Rectal smooth muscle tissue (tissue), 1 donor: ENCODE data around the gene ZFC3H1.
A peak's percentile ranks its signal among the peaks of the same experiment; 100 is the strongest.
"Not testable (repeated sequence)": the region's sequence is repeated elsewhere in the genome, so short reads cannot be mapped to it uniquely, and the experiment has no call there.

Source experiments
- H3K27ac ChIP-seq: one replicate; pipeline ENCODE4 v1.7.0; 2013; ENCODE audit warnings: low read depth, low read length, inconsistent platforms
- H3K27me3 ChIP-seq: one replicate; pipeline ENCODE4 v1.7.0; 2013; ENCODE audit warnings: low read length; ENCODE audit not compliant: control insufficient read depth, insufficient read depth
- H3K36me3 ChIP-seq: one replicate; pipeline ENCODE4 v1.7.0; 2013; ENCODE audit warnings: low read length; ENCODE audit not compliant: control insufficient read depth, insufficient read depth
- H3K4me1 ChIP-seq: one replicate; pipeline ENCODE4 v1.7.0; 2013; ENCODE audit warnings: low read length; ENCODE audit not compliant: control insufficient read depth, insufficient read depth
- H3K4me3 ChIP-seq: one replicate; pipeline ENCODE4 v1.7.0; 2013; ENCODE audit warnings: low read length
- H3K9ac ChIP-seq: one replicate; pipeline ENCODE4 v1.7.0; 2013; ENCODE audit warnings: low read length

Gene ZFC3H1

DNA sequence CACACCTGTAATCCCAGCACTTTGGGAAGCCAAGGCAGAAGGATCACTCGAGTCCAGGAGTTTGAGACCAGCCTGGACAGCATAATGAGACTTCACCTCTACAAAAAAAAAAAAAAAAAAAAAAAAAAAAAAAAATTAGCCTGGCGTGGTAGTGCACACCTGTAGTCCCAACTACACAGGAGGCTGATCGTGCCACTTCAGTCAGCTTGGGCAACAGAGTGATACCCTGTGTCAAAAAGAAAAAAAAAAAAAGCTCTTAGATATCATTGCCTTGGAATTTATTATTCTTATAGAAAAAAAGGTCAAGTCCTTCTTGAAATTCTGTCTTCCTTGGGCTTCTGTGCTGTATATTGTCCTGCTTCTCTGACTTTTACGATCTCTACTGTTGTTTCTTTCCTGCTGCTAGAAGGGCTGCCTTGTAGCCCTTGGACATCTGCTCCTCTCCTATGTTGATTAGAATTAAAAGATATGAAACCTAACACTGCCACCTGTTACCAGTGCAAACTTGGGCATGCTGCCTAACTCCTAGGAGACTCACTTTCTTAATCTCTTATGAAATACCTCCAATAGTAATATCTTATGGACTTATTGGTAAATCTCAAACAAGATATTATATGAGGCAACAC, 28.0 kb upstream of the ZFC3H1 start:
- Histone ChIP-seq H3K4me3 (no peak overlapping the region), H3K27me3 (no peaks in the 10 kb centered on the region), H3K9ac (no peak overlapping the region), H3K27ac (no peak overlapping the region), H3K36me3 (no peaks in the 10 kb centered on the region), H3K4me1 (peaks cover 8% of the 10 kb centered on the region)

DNA sequence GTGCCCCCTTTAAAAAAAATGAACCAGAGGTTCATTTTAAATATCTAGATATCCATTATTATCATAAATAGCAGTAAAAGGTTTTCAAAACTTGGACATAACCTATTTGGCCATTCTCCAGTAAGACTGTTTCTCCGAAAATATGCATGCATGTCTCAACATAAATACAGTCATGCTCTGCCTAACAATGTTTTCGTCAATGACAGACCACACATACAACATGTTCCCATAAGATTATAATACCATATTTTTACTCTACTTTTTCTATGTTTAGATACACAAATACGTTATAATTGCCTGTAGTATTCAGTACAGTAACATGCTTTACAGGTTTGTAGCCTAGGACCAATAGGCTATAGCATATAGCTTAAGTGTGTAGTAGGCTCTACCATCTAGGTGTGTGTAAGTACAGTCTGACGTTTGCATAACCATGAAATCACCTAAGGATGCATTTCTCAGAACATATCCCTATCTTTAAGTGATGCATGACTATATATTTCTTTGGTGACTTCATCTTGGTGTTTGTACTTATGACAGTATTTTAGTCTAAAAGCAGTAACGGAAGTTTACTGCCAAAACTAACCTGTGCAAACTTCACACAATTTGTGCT, 25.4 kb upstream of the ZFC3H1 start:
- H3K36me3 ChIP-seq = no peaks in the 10 kb centered on the region
- H3K4me3 ChIP-seq = peak overlapping the region; percentile 11
- H3K27me3 ChIP-seq = no peaks in the 10 kb centered on the region
- no peak overlapping the region for H3K9ac ChIP-seq
- H3K4me1 ChIP-seq = peaks cover 8% of the 10 kb centered on the region
- H3K27ac ChIP-seq = no peak overlapping the region

DNA sequence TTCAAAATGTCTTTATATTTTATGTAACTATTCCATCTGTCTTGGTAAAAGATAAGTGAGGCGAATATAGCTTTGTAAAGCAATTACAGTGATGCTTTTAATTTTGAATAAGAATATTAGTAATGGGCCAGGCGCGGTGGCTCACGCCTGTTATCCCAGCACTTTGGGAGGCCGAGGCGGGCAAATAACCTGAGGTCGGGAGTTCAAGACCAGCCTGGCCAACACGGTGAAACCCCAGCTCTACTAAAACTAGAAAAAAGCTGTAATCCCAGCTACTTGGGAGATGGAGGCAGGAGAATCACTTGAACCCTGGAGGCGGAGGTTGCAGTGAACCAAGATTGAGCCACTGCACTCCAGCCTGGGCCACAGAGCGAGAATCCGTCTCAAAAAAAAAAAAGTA, 23.5 kb upstream of the ZFC3H1 start:
- not testable (repeated sequence) for H3K4me1 ChIP-seq, H3K9ac ChIP-seq, H3K27me3 ChIP-seq, H3K27ac ChIP-seq, H3K36me3 ChIP-seq
- H3K4me3 ChIP-seq = peak overlapping the region; percentile 87

DNA sequence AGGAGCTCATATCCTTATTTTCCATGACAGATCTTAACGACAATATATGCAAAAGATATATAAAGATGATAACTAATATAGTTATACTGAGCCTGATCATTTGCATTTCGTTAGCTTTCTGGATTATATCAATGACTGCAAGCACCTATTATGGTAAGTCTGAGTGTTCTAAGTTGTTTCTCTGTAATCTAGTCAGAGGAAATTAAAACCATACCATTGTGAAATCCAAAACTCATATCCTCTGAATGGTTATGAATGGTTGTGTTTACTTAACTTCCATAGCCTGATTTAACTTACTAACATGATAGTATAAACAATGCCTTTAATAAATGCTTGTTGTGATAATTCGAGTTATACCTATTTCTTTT, 23.0 kb upstream of the ZFC3H1 start:
- H3K4me1 ChIP-seq = peaks cover 8% of the 10 kb centered on the region
- no peak overlapping the region for H3K9ac ChIP-seq
- no peaks in the 10 kb centered on the region for H3K27me3 ChIP-seq
- no peaks in the 10 kb centered on the region for H3K36me3 ChIP-seq
- H3K4me3 ChIP-seq = peak overlapping the region; percentile 87
- H3K27ac ChIP-seq = peak overlapping the region; percentile 89

DNA sequence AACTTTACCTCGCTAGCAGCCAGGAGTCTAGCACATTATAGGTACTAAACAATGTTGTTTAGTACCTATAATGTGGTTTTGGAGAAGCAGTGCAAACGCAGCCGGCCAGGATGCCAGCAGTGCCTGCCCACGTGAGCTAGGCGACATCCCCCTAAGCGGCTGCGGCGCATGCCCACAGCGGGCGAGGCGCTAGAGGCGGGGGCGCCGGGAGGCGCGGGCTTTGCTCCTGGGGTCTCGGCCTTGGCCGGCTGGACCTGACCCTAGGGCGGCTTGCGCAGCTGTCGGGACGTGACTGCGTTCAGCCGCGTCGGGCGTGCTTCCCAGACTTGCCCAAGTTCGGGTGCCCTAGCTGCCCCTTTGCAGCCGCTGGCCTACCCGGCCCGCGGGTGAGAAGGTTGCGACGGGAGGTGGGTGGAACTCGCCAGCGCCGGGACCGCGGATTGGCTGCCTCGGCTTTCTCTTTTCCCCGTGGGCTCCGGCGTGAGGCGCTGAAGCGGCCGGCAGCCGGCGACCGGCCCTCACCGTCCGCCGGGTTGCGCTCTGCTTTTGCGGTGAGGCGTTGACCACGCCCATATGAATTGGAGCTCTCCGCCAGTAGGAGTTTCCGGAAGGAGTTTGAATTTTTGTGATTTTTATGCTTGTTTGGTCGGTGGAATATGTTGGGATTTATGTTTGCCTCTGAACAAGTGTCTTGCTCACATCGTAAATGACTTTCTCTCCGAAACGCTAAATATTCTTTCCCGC, 22.4 kb upstream of the ZFC3H1 start, which contains the start of gene TMEM19:
TSS of gene TMEM19 (plus strand) at position 169 of the 744 bp plus-strand sequence. CDS start 599 bp downstream, outside the sequence.
- peak within 1 kb of the TSS; percentile 89 for H3K27ac ChIP-seq
- H3K9ac ChIP-seq = peak within 1 kb of the TSS; percentile 63
- H3K27me3 ChIP-seq = no peaks in the 10 kb centered on the region
- H3K4me1 ChIP-seq = peaks cover 8% of the 10 kb centered on the region
- no peaks in the 10 kb centered on the region for H3K36me3 ChIP-seq
- peak within 1 kb of the TSS; percentile 87 for H3K4me3 ChIP-seq

DNA sequence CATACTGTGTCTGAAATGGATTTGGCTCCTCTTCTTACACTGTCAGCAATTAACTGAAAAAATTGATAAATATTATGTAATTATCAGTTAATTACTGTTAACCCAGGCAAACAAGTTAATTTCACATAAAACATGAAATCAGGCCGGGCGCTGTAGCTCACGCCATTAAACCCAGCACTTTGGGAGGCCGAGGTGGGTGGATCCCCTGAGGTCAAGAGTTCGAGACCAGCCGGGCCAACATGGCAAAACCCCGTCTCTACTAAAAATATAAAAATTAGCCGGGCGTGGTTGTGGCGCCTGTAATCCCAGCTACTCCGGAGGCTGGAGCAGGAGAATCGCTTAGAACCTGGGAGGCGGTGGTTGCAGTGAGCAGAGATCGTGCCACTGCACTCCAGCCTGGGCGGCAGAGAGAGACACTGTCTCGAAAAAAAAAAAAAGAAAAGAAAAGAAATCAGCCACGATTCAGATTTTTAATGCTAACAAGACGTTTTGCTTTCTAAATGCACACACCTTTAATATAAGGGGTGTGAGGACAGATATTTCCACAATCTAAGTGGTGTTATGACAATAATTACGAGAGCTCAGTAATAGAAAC, 21.8 kb upstream of the ZFC3H1 start:
- Histone ChIP-seq H3K36me3 (no peaks in the 10 kb centered on the region), H3K9ac (peak overlapping the region; percentile 63), H3K4me1 (peaks cover 8% of the 10 kb centered on the region), H3K4me3 (peak overlapping the region; percentile 87), H3K27me3 (no peaks in the 10 kb centered on the region), H3K27ac (peak overlapping the region; percentile 89)

DNA sequence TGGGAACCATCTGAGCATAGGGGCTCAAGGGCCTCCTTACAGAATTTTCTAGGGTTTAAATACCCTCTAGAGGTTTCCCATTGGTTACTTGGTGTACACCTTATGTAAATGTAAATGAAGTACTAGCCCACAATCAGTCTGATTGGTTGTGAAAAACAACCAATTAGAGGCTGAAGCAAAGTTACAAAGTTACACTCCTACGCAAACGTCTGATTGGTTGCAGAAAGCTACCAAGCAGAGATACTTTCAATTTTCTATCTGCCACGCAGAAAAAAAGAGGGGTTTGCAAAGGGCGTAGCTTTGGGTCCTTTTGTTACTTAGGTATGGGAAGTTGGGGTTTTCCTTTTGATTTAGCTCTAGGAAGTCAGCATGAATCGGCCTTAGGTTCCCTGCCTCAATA, 20.4 kb upstream of the ZFC3H1 start:
- Histone ChIP-seq H3K27me3 (no peaks in the 10 kb centered on the region), H3K4me1 (peaks cover 8% of the 10 kb centered on the region), H3K9ac (no peak overlapping the region), H3K27ac (no peak overlapping the region), H3K4me3 (no peak overlapping the region), H3K36me3 (no peaks in the 10 kb centered on the region)

DNA sequence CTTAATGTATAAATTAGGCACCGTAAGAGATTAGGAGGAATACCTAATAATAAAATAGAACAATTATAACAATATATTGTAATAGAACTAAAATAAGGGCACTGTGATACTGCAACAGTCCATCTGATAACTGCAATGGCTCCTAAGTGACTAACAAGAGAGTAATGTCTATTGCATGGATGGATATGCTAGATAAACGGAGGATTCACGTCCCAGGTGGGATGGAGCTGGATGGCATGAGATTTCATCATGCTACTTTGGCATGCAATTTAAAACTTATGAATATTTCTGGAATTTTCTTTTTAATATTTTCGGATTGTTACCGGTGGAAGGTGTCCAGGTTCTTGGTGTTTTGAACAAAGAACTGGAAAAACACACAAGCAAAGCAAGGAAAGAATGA, 20.0 kb upstream of the ZFC3H1 start:
- H3K9ac ChIP-seq = no peak overlapping the region
- H3K4me1 ChIP-seq = peaks cover 5% of the 10 kb centered on the region
- H3K36me3 ChIP-seq = no peaks in the 10 kb centered on the region
- H3K27me3 ChIP-seq = no peaks in the 10 kb centered on the region
- no peak overlapping the region for H3K27ac ChIP-seq
- H3K4me3 ChIP-seq = no peak overlapping the region

DNA sequence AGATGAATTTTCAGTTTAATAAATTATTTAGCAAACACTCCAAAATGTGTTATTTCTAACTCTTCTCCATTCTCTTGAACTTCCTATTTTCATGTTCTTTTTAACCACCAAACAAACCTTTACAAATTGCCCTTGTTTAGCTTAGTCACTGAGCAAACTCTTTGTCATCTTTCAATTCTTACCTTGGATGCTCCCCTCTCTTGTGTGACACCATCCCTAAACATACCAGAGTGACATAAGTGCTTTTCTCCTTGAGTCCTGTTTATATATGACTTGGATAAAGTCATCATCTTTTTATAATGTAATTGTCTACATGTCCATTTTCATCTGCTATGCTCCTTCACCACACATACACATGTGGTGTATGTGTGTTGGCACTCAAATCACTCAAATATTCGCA, 18.8 kb upstream of the ZFC3H1 start:
- Histone ChIP-seq H3K4me3 (no peak overlapping the region), H3K36me3 (no peaks in the 10 kb centered on the region), H3K4me1 (peaks cover 1% of the 10 kb centered on the region), H3K9ac (no peak overlapping the region), H3K27ac (no peak overlapping the region), H3K27me3 (no peaks in the 10 kb centered on the region)

DNA sequence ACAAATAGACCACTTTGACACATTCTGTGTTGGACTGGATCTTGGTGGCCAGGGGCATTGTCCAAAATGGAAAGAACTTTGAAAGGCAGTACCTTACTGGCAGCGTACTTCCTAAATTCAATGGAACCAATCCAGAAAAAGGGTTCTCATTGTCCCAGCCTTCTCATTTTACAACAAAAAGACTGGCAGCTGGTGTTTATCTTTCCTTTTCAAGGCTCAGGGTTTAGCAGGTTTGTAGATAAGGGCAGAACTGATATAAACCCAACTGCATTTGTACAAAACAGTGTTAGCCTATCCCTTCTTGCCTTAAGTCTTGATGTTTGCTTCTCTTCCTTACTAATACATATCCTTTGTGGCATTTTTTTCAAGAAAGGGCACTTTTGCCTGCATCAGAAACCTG, 8.2 kb upstream of the ZFC3H1 start:
- Histone ChIP-seq H3K36me3 (no peaks in the 10 kb centered on the region), H3K27me3 (no peaks in the 10 kb centered on the region), H3K27ac (no peak overlapping the region), H3K4me1 (no peaks in the 10 kb centered on the region), H3K4me3 (no peak overlapping the region), H3K9ac (no peak overlapping the region)

DNA sequence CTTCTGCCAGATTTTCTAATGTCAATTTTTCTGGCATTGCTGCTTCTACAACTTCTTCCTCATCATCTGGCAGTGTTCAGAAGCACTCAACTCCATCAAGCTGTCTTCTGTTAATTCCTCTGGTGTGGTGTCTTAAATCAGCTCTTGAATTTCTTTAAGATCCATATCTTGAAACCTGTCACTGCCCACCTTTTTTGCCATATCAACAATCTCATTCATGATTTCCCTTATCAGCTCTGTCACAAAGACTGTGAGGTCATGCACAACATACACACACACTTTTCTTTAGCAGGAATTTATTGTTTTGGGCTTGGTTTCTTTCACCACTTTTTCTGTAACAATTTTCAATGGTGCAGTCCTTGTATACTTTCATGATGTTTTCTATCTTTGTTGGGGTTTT, 7.7 kb upstream of the ZFC3H1 start:
- H3K36me3 ChIP-seq = no peaks in the 10 kb centered on the region
- no peaks in the 10 kb centered on the region for H3K4me1 ChIP-seq
- H3K27ac ChIP-seq = no peak overlapping the region
- no peaks in the 10 kb centered on the region for H3K27me3 ChIP-seq
- no peak overlapping the region for H3K4me3 ChIP-seq
- no peak overlapping the region for H3K9ac ChIP-seq

DNA sequence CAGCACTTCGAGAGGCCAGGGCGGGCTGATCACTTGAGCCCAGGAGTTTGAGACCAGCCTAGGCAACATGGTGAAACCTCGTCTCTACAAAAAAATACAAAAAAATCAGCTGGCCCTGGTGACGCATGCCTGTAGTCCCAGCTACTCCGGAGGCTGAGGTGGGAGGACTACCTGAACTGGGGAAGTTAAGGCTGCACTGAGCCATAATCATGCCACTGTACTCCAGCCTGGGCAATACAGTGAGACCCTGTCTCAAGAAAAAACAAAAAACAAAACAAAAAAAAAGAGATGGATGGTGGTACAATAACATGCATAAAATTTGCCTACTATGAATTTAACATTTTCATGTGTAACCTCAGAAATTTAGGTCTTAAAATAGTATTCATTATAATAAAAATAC, 2.6 kb upstream of the ZFC3H1 start:
- H3K27me3 ChIP-seq = no peaks in the 10 kb centered on the region
- no peak overlapping the region for H3K27ac ChIP-seq
- H3K4me1 ChIP-seq = peaks cover 11% of the 10 kb centered on the region
- H3K9ac ChIP-seq = no peak overlapping the region
- H3K4me3 ChIP-seq = no peak overlapping the region
- no peaks in the 10 kb centered on the region for H3K36me3 ChIP-seq
